IMR-90 (cell line): Measurements from ENCODE around the gene PRAC2. TPM values are rescaled to one million over a fixed set of nuclear protein-coding genes. Genes with fewer than 3 reads are reported as not detected.

ENCODE experiments used
- ATAC-seq: fragments of 200-7000 bp; cut with Tn5 transposase; 2 replicates; pipeline ENCODE4 v1.9.1; 2020; ENCODE audit warnings: low read depth, mild to moderate bottlenecking, moderate library complexity
- BruUV-seq: library from RNA; stranded (reverse); fragments of 400-500 nt; replicated peaks from 2 replicates; lab custom pipeline; 2021; lab: Mats Ljungman, UMichigan
- CTCF ChIA-PET: fragments of 300-600 bp; formaldehyde crosslinking; extraction: SDS; loops from one replicate; lab custom pipeline; 2021; ENCODE audit warnings: antibody characterized with exemption; lab: Yijun Ruan, JAX
- POLR2A ChIA-PET: fragments of 300-600 bp; sonication (Branson Sonifier 250); formaldehyde crosslinking; loops from one replicate; lab custom pipeline; 2022; ENCODE audit warnings: antibody characterized with exemption; ENCODE audit not compliant: unreplicated experiment; lab: Charles Lee
- DNase-seq: peaks from one replicate; pipeline ENCODE4 v3.0.0; 2013
- H2AFZ ChIP-seq: replicated peaks from 2 replicates; pipeline ENCODE3; 2013; ENCODE audit warnings: low read length, mild to moderate bottlenecking; ENCODE audit not compliant: poor library complexity
- H2AK5ac ChIP-seq: 2 replicates; pipeline ENCODE4 v1.6.1; 2013; ENCODE audit warnings: low read depth, low read length, inconsistent platforms
- H2AK9ac ChIP-seq: replicated peaks from 2 replicates; pipeline ENCODE3; 2013; ENCODE audit warnings: mild to moderate bottlenecking, low read depth, low read length, moderate library complexity; ENCODE audit not compliant: poor library complexity
- H2BK120ac ChIP-seq: 2 replicates; pipeline ENCODE4 v1.6.1; 2013; ENCODE audit warnings: low read depth, low read length, inconsistent platforms
- H2BK15ac ChIP-seq: 3 replicates; pipeline ENCODE4 v1.6.1; 2013; ENCODE audit warnings: low read depth, low read length, inconsistent platforms
- H2BK20ac ChIP-seq: 2 replicates; pipeline ENCODE4 v1.6.1; 2013; ENCODE audit warnings: low read depth, mild to moderate bottlenecking, inconsistent platforms, low read length, moderate library complexity
- H2BK5ac ChIP-seq: 2 replicates; pipeline ENCODE4 v1.6.1; 2013; ENCODE audit warnings: mild to moderate bottlenecking, low read depth, low read length, inconsistent platforms; ENCODE audit not compliant: poor library complexity, severe bottlenecking
- H3K14ac ChIP-seq: replicated peaks from 2 replicates; pipeline ENCODE4 v1.6.1; 2013; ENCODE audit warnings: low read depth, low read length, inconsistent platforms
- H3K18ac ChIP-seq: 2 replicates; pipeline ENCODE4 v1.6.1; 2013; ENCODE audit warnings: low read depth, low read length, control low read depth
- H3K23ac ChIP-seq: 2 replicates; pipeline ENCODE4 v1.6.1; 2013; ENCODE audit warnings: low read depth, low read length, inconsistent platforms
- H3K27ac ChIP-seq: 2 replicates; pipeline ENCODE4 v1.5.1; 2013; ENCODE audit warnings: mild to moderate bottlenecking, control low read depth, low read length; ENCODE audit not compliant: insufficient read depth
- H3K27me3 ChIP-seq: 2 replicates; pipeline ENCODE4 v1.6.1; 2013; ENCODE audit warnings: low read length; ENCODE audit not compliant: control insufficient read depth, insufficient read depth
- H3K36me3 ChIP-seq: 2 replicates; pipeline ENCODE4 v1.6.1; 2013; ENCODE audit warnings: low read length, mixed read lengths; ENCODE audit not compliant: control insufficient read depth, insufficient read depth
- H3K4ac ChIP-seq: 2 replicates; pipeline ENCODE4 v1.6.1; 2013; ENCODE audit warnings: low read depth, low read length, inconsistent platforms
- H3K4me1 ChIP-seq: 2 replicates; pipeline ENCODE4 v1.6.1; 2013; ENCODE audit warnings: low read length, mixed read lengths; ENCODE audit not compliant: control insufficient read depth, insufficient read depth
- H3K4me2 ChIP-seq: 2 replicates; pipeline ENCODE4 v1.6.1; 2013; ENCODE audit warnings: low read depth, mild to moderate bottlenecking, control low read depth, low read length, moderate library complexity
- H3K4me3 ChIP-seq: 2 replicates; pipeline ENCODE4 v1.5.1; 2013; ENCODE audit warnings: low read depth, mild to moderate bottlenecking, control low read depth, low read length, moderate library complexity; ENCODE audit not compliant: insufficient read depth
- H3K56ac ChIP-seq: 2 replicates; pipeline ENCODE4 v1.6.1; 2013; ENCODE audit warnings: low read length, inconsistent platforms; ENCODE audit not compliant: insufficient read depth; ENCODE audit errors: extremely low read depth
- H3K79me1 ChIP-seq, 2 experiments: 2 replicates each; pipeline ENCODE4 v1.6.1; 2013; ENCODE audit warnings: low read length in 2 of 2, inconsistent platforms in 1 of 2, low read depth in 1 of 2
- H3K9ac ChIP-seq: 2 replicates; pipeline ENCODE4 v1.6.1; 2013; ENCODE audit warnings: low read depth, low read length, control low read depth
- H3K9me1 ChIP-seq: 2 replicates; pipeline ENCODE4 v1.6.1; 2013; ENCODE audit warnings: low read length, inconsistent platforms; ENCODE audit not compliant: insufficient read depth
- H3K9me3 ChIP-seq: 2 replicates; pipeline ENCODE4 v1.6.1; 2013; ENCODE audit warnings: low read length; ENCODE audit not compliant: control insufficient read depth, insufficient read depth
- H4K20me1 ChIP-seq: 2 replicates; pipeline ENCODE4 v1.6.1; 2013; ENCODE audit warnings: low read length, inconsistent platforms; ENCODE audit not compliant: insufficient read depth
- H4K5ac ChIP-seq: 2 replicates; pipeline ENCODE4 v1.6.1; 2013; ENCODE audit warnings: mild to moderate bottlenecking, low read depth, low read length, control low read depth
- H4K8ac ChIP-seq, 2 experiments: 2 replicates each; pipeline ENCODE4 v1.6.1; 2013; ENCODE audit warnings: low read depth in 2 of 2, low read length in 2 of 2, control low read depth in 1 of 2, inconsistent platforms in 1 of 2
- H4K91ac ChIP-seq: 2 replicates; pipeline ENCODE4 v1.6.1; 2013; ENCODE audit warnings: low read depth, low read length, inconsistent platforms; ENCODE audit not compliant: insufficient read depth
- CEBPB ChIP-seq: IDR thresholded peaks from 2 replicates; pipeline ENCODE4 v1.6.1; 2012; ENCODE audit warnings: low read depth, low read length, improper control_type of control experiment
- CHD1 ChIP-seq: IDR thresholded peaks from 2 replicates; pipeline ENCODE4 v1.6.1; 2012; ENCODE audit warnings: low read depth, low read length, improper control_type of control experiment
- FOS ChIP-seq: fragments of 150-350 bp; IDR thresholded peaks from 2 replicates; pipeline ENCODE4 v1.6.1; 2016; ENCODE audit warnings: low read depth, low read length
- MAFK ChIP-seq: IDR thresholded peaks from 2 replicates; pipeline ENCODE4 v1.6.1; 2012; ENCODE audit warnings: low read depth, low read length, improper control_type of control experiment
- MXI1 ChIP-seq: IDR thresholded peaks from 2 replicates; pipeline ENCODE4 v1.6.1; 2012; ENCODE audit warnings: low read depth, mild to moderate bottlenecking, low read length, moderate library complexity, borderline replicate concordance
- NFE2L2 ChIP-seq: fragments of 150-350 bp; IDR thresholded peaks from 2 replicates; pipeline ENCODE4 v1.6.1; 2016; ENCODE audit warnings: low read depth, mild to moderate bottlenecking, low read length
- POLR2A ChIP-seq: IDR thresholded peaks from 2 replicates; pipeline ENCODE4 v1.6.1; 2012; ENCODE audit warnings: mild to moderate bottlenecking, low read depth, low read length
- RAD21 ChIP-seq: IDR thresholded peaks from 2 replicates; pipeline ENCODE4 v1.6.1; 2012; ENCODE audit warnings: low read length, improper control_type of control experiment
- RCOR1 ChIP-seq: IDR thresholded peaks from 2 replicates; pipeline ENCODE4 v1.6.1; 2012; ENCODE audit warnings: mild to moderate bottlenecking, low read length, improper control_type of control experiment; ENCODE audit not compliant: insufficient replicate concordance
- RFX5 ChIP-seq: IDR thresholded peaks from 2 replicates; pipeline ENCODE4 v1.8.0; 2012; ENCODE audit warnings: low read depth, mild to moderate bottlenecking, low read length, moderate library complexity
- SMC3 ChIP-seq: fragments of 150-350 bp; IDR thresholded peaks from 2 replicates; pipeline ENCODE4 v1.6.1; 2016; ENCODE audit warnings: low read depth, mild to moderate bottlenecking, antibody characterized with exemption, low read length, moderate library complexity
- WGBS, 2 experiments: methylation state at CpG; one replicate each; pipeline versions ENCODE4 v1.1.5 to v1.1.7; 2013; ENCODE audit warnings: missing lambda C conversion rate in 2 of 2; ENCODE audit not compliant: insufficient read length in 1 of 2; ENCODE audit errors: extremely low coverage in 2 of 2; 5-methylcytosine and 5-hydroxymethylcytosine counted together
- dilution Hi-C: fragments of 300-500 bp; cut with HindIII; formaldehyde crosslinking; loops from one replicate; pipeline ENCODE4 v1.14.3; 2018; ENCODE audit warnings: low sequenced_read_pairs; ENCODE audit not compliant: unreplicated experiment
- in situ Hi-C: fragments of 300-500 bp; cut with MboI; formaldehyde crosslinking; loops from 3 replicates; pipeline ENCODE4 v1.14.3; 2019; ENCODE audit warnings: low sequenced_read_pairs, inconsistent platforms, mixed read lengths
- intact Hi-C: fragments of 100-400 bp; cut with micrococcal nuclease; formaldehyde crosslinking; loops from 2 replicates; pipeline ENCODE4 v1.10.0; 2022
- polyA plus RNA-seq, 3 experiments: library from polyadenylated mRNA; depleted of rRNA; stranded (reverse); fragments of >200 nt; gene quantifications; 2 replicates each; pipeline ENCODE4 v1.2.3, GENCODE V29; 2012; ENCODE audit warnings: low replicate concordance in 1 of 3
- total RNA-seq: library from RNA; depleted of rRNA; stranded (reverse); fragments of >200 nt; gene quantifications from 2 replicates; pipeline ENCODE4 v1.2.3, GENCODE V29; 2012
- TF ChIP-seq, protein P1 (sequence below): fragments of 150-350 bp; IDR thresholded peaks from 2 replicates; pipeline ENCODE4 v1.6.1; 2016; ENCODE audit warnings: low read depth, mild to moderate bottlenecking, low read length, moderate library complexity, borderline replicate concordance
- TF ChIP-seq, protein P2 (sequence below): fragments of 150-350 bp; IDR thresholded peaks from 2 replicates; pipeline ENCODE4 v1.6.1; 2017; ENCODE audit warnings: mild to moderate bottlenecking, antibody characterized with exemption, low read length, low read depth
- TF ChIP-seq, protein P3 (sequence below): conservative IDR thresholded peaks from 2 replicates; pipeline ENCODE4 v1.5.1; 2012; ENCODE audit warnings: mild to moderate bottlenecking, low read depth, low read length, improper control_type of control experiment

The PRAC2 gene
- total and polyA plus RNA-seq, 2 of the 4 experiments (the other 2 are of a cell fraction), result not detected

- Histone ChIP-seq H2BK15ac (no peak overlapping the region), H2AK9ac (no peak overlapping the region), H3K79me1 (no peaks in the 10 kb centered on the region), H2BK120ac (no peak overlapping the region), H2BK20ac (no peak overlapping the region), H2AFZ (no peak overlapping the region), H3K27ac (no peak overlapping the region), H3K4me3 (no peak overlapping the region), H3K4me1 (no peaks in the 10 kb centered on the region), H3K4ac (no peak overlapping the region), H2BK5ac (no peak overlapping the region), H4K5ac (no peak overlapping the region), H3K27me3 (peaks cover 93% of the 10 kb centered on the region), H3K23ac (no peak overlapping the region), H4K91ac (no peak overlapping the region), H3K9me1 (no peaks in the 10 kb centered on the region), H4K20me1 (peaks cover 23% of the 10 kb centered on the region; the same call in 1 of the 2 replicates), H2AK5ac (no peak overlapping the region), H4K8ac (no peak overlapping the region), H3K56ac (no peak overlapping the region), H3K36me3 (no peaks in the 10 kb centered on the region), H3K18ac (no peak overlapping the region), H3K14ac (no peak overlapping the region), H3K9ac (no peak overlapping the region), H3K9me3 (peaks cover 8% of the 10 kb centered on the region), H3K4me2 (no peak overlapping the region)
- POLR2A ChIA-PET, result no interaction called here
- TF ChIP-seq FOS (no peak), NFE2L2 (no peak), SMC3 (no peak), RAD21 (no peak), CEBPB (no peak), CHD1 (no peak), RCOR1 (no peak), MAFK (no peak), MXI1 (no peak), POLR2A (no peak), RFX5 (no peak)
- TF ChIP-seq, protein P1, sequence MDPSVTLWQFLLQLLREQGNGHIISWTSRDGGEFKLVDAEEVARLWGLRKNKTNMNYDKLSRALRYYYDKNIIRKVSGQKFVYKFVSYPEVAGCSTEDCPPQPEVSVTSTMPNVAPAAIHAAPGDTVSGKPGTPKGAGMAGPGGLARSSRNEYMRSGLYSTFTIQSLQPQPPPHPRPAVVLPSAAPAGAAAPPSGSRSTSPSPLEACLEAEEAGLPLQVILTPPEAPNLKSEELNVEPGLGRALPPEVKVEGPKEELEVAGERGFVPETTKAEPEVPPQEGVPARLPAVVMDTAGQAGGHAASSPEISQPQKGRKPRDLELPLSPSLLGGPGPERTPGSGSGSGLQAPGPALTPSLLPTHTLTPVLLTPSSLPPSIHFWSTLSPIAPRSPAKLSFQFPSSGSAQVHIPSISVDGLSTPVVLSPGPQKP, result no peak
- TF ChIP-seq, protein P2, sequence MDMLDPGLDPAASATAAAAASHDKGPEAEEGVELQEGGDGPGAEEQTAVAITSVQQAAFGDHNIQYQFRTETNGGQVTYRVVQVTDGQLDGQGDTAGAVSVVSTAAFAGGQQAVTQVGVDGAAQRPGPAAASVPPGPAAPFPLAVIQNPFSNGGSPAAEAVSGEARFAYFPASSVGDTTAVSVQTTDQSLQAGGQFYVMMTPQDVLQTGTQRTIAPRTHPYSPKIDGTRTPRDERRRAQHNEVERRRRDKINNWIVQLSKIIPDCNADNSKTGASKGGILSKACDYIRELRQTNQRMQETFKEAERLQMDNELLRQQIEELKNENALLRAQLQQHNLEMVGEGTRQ, result no peak
- TF ChIP-seq, protein P3, sequence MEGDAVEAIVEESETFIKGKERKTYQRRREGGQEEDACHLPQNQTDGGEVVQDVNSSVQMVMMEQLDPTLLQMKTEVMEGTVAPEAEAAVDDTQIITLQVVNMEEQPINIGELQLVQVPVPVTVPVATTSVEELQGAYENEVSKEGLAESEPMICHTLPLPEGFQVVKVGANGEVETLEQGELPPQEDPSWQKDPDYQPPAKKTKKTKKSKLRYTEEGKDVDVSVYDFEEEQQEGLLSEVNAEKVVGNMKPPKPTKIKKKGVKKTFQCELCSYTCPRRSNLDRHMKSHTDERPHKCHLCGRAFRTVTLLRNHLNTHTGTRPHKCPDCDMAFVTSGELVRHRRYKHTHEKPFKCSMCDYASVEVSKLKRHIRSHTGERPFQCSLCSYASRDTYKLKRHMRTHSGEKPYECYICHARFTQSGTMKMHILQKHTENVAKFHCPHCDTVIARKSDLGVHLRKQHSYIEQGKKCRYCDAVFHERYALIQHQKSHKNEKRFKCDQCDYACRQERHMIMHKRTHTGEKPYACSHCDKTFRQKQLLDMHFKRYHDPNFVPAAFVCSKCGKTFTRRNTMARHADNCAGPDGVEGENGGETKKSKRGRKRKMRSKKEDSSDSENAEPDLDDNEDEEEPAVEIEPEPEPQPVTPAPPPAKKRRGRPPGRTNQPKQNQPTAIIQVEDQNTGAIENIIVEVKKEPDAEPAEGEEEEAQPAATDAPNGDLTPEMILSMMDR, result no peak
- BruUV-seq, result no TSS peak
- dilution Hi-C loops (no loop called here), intact Hi-C loops (no loop called here), in situ Hi-C loops (no loop called here)
- DNase-seq, result no peak
- CTCF ChIA-PET, result interaction anchor here (1.2 kb wide), 1 partner anchor 69 kb away, joined by 3 read pairs; no protein-coding TSS in a partner anchor
- 0% methylated on average over 3 of the region's 53 CpGs; no CpG with 5 or more reads in 1 of the 2 experiments for WGBS, 2 experiments
- no peak for ATAC-seq
Observed at GRCh38 chr17:48747445-48748363, 24.7 kb downstream of the PRAC2 start.
